ENCODE results near the gene CD101.
A peak's percentile ranks its signal among the peaks of the same experiment; 100 is the strongest.

CD101 gene

DNA sequence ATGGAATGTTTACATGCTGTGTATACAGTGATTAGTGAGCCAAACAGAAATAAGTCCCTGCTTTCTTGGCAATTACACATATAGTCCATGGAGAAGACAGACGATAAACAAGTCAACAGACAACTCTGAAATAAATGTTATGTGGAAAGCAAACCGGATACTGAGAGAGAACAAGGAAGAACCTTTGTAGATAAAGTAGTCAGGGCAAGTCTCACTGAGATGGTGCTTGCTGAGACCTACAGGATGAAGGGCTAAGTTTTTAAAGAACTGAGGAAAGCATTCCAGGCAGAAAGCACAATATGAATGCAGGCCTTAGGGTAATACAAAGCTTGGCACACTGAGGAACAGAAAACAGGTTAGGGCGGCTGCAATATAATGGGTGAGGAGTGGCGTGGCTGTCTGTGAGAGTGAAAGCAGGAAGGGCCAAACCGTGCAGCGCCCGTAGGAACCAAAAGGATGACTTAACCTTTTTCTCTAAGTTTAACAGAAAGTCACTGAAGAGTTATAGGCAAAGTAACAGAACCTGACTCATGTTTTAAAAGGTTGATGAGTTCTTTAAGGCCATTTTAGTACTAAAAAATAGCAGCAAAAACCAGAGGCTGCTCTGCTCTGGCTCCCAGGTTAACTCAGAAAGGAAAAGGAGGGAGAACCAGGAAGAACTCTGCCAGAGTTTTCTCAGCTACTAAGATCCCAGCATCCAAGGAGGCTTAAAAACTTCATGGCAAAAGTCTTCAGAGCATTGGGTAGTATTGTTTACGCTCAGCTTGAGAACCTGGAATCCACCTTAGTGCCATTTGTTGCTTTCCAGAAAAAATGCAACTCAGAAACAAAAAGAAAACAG is 49.9 kb downstream of the CD101 start:
- no peak for DNase-seq (ENCODE audit: low read depth)

DNA sequence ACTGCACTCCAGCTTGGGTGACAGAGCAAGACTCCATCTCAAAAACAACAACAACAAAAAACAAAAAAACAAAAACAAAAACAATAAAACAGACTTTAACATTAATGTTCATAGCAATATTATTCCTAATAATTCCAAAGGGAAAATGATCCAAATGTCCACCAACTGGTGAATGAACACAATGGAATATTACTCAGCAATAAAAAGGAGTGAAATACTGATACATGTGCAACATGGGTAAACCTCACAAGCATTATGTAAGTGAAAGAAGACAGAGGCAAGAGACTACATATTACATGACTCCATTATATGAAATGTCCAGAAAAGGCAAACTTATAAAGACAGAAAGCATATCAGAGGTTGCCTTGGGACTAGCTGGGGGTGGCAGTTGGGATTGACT is 52.5 kb downstream of the CD101 start:
- DNase-seq (ENCODE audit: low read depth), result no peak

DNA sequence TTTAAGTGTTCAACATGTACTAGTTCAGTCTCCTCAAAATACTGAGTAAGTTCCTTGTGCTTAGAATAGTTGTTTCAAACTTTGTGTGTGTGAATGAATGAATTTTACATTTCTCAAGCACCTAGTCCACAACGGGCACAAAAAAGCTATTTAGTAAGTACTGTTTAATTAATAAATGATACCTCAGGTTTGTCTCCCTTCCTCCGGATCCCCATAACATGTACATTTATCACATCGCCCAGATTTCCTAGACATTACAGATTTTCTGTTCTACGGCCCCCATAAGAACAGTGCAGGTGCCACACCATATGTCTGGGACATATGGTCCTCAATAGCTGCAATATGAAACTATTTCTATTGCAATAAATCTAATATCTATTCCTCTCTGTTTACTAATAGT is 57.2 kb downstream of the CD101 start:
- no peak for DNase-seq (ENCODE audit: low read depth)

DNA sequence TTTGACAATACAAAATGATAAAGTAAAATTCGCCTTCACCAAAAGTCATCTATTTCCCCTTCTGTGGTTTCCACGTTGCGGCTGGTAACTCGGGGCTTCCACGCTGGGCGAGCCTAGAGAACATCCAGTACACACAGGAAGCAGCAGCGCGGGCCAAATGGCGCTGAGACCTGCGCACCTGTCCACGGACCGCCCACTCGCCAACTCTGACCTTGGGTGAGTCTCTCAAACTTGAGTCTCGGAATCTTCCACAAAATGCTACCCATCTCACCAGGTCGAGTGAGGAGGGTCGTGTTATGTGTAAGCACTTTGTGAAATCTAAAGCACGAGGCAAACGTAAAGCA is 57.7 kb downstream of the CD101 start:
- DNase-seq (ENCODE audit: low read depth), result no peak

DNA sequence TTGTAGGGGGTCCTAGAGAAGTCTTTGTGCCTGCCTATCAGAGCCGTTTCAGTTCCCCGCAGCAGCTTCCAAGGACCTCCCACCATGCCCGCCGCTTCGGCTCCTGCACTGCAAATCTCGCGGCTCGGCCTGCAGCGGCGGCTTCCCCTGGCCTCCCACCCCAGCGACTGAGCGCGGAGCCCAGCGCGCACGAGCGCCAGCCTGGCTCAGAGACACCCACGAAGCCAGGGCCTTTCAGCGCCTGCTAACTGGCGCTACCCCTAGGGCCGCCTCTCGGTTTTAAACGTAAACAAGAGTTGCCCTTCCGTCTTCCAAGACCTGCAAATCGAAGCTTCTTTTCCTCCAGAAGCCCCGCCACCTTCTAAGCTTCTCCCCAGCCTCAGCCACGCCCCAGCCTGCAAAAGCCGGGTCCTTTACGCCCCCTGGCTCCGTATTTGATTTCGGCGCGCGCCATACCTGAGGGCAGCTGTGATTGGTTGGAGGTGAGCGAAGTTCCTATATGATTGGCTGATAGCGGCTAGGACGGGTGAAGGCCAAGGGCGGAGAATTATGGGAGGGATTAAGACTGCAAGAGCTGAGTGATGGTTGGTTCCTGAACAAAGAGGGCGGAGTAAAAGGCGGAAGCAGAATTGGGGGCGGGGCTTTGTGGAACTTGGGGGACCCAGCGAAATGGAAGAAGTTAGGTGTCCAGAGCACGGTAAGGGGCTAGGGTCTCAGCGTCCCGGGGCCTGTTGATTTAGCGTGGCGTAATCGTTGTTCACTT is 58.3 kb downstream of the CD101 start, which contains the start of gene TTF2:
Gene TTF2, plus strand, starts transcription at position 649 of the 763 bp plus-strand sequence. Its CDS starts 21 bp downstream, at position 670.
- DNase-seq (ENCODE audit: low read depth), result peak; percentile 99

DNA sequence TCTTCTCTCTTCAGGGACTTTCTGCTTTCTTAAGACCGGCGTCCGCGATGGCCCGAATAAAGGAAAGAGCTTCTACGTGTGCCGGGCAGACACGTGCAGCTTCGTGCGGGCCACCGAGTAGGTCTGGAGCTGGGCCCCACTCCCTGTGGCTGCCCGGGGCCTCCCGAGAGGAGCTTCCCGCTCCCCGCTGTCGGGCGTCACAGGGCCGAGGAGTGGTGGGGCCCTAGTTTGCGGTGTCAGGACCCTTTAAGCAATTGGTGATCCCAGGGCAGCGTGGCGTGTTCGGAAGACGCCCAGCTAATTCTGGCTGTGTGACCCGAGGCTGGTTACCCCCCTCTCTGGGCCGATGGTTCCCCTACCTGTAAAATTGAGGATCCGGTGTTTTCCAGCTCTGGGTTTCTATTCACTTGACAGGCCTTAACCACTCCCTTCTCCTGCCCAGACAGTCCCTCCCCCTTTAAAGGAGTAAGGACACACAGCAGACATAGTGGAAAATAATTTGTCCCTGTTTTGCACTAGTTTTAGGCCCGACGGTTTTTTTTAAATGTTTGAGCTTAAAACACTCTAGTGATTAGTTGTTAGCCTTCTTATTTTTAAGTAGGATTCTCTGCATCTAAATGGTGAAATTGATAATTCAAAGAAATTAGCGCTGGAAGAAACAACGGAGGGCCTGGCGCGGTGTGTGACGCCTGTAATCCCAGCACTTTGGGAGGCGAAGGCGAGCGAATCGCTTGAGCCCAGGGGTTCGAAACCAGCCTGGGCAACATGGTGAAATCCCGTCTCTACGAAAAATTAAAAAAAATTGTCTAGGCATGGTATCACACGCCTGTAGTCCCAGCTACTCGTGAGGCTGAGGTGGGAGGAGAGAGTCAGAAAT is 59.1 kb downstream of the CD101 start:
- peak; percentile 63 for DNase-seq (ENCODE audit: low read depth)

DNA sequence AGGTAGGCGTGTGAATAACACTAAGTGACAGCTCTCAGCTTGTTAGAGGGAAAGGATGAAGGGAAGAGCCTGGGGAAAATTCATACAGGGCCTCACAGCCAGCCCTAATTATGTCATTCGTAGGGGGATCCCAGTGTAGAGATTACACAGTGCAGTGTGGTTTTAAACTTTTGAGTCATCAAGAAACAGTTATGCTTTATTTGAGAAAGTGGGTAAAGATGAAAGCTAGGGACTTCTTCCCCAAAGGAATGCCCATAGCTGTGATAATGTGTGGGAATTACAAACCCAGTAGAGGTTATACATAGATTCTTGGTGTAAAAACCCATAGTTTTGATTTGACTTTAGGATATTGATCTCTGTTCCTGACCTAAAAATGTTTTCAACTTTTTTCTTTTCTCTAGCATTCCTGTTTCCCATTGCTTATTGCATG is 60.4 kb downstream of the CD101 start:
- peak; percentile 87 for DNase-seq (ENCODE audit: low read depth)

DNA sequence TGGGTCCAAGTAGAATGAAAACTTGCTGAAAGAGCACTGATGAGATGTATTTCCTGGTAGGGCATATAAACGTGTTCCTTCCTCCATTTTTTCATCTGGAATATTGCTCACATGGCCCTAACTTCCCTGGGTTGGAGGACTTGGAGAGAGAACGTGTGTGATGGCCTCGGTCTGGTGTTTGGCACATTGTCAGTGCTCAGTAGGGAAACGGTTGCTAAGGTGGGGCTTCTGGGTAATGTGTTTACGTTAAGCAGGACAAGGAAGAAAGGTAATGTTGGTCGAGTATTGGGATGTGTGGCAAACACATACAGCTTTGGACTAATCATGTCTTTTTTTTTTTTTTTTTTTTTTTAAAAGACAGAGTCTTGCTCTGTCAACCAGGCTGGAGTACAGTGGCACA is 64.8 kb downstream of the CD101 start:
- DNase-seq (ENCODE audit: low read depth), result no peak

DNA sequence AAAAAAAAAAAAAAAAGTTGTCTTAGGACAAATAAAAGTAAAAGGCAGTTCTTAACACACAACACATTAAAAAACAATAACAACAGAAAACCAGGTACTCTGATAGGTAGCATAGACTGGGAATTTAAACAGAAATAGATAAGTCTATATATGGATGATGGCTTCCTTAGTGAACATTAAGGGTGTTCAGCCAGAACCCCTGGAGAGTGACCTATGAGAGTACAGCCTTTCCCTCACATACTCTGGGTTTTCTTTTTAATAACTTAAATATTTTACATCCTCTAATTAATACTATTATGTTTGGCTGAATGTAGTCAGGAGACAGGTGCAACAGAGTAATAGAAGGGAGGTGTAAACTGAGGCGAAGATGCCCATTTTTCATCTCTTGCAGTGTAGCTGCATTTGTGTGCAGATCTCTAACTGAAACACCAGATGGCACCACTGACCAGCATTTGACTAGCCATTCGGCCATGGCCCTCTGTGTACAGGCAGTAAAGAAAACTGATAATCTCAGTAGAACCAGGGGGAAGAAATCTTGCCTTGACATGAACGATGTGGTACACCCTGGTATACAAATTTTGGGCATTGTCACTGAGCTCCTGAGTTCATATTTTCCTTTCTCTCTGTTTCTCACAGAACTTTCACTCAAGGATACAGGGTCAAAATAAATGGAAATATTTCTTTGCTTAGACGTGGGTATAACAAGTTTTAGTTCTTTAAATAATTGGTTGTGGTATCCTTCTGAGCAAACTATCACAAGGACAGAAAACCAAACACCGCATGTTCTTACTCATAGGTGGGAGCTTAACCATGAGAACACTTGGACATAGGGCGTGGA is 66.2 kb downstream of the CD101 start:
- DNase-seq (ENCODE audit: low read depth), result peak; percentile 62

DNA sequence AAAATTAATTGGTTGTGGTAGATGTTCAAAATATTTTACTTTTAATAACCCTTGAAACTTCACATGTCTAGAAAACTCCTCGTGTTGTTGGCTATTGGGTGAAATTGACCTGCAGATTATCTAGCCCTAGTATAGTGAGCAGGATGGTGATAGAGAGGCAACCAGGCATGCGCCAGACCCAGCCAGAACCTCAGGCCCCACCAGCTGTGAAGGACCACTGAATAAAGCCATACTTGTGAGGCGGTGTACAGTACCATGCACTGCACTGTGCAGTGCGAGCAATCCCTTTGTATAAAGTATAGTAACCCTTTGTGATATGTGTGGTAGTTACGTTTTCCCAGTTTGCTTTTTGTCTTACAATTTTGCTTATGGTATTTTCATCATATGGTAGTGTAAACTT is 67.0 kb downstream of the CD101 start:
- DNase-seq (ENCODE audit: low read depth), result no peak

DNA sequence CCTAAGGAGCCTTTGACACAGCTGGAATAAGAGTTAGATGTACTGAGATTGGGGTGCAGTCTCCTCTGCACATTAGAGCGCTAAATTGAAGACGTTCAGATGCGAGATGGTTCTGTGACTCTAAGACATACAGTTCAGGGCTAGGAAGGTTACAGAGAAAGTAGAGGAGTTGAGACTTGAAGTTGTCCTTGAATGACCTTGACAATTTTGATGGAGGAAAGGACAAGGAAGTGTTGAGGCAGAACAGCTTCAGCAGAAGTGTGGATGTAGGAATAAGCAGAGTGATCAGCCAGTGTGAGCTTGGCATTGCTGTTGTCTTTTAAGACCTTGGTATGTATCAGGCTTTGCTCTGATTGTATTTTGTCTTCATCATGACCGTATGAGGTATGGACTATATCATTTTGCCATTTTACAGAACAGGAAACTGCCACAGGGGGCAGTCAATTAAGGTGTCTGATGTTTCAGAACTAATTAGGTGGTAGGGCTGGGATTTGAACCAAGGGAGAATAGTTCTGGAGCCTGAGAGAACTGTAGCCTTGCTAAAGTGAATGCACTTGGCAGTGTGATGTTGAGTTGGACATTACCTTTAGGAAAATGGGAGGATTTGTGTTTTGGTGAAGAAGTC is 67.8 kb downstream of the CD101 start:
- no peak for DNase-seq (ENCODE audit: low read depth)

DNA sequence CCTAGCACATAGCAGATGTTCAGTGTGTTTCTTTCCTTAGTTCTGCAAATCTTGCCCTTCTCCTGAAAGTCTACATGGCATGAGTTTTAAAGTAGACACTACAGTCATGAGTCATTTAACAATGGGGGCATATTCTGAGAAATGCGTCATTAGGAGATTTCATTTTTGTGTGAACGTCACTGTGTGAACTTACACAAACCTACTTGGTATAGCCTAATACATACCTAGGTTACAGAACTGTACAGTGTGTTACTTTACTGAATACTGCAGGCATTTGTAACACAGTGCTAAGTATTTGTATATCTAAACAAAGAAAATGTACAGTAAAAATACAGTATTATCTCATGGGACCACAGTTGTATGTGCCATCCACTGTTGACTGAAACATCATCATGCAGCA is 68.6 kb downstream of the CD101 start:
- peak; percentile 39 for DNase-seq (ENCODE audit: low read depth)

DNA sequence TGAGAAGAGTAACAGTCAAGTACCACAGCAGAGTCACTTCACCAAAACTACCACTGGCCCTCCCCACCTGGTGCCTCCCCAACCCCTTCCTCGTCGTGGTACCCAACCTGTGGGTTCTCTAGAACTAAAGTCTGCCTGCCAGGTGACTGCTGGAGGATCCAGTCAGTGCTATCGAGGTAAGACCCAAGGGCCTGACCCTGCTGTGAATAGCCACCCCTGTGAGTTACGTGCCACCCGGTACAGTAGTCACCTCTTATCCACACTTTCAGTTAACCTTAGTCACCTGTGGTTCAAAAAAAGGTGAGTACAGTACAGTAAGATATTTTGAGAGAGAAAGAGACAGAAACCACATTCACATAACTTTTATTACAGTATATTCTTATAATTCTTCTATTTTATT is 75.1 kb downstream of the CD101 start:
- no peak for DNase-seq (ENCODE audit: low read depth)

DNA sequence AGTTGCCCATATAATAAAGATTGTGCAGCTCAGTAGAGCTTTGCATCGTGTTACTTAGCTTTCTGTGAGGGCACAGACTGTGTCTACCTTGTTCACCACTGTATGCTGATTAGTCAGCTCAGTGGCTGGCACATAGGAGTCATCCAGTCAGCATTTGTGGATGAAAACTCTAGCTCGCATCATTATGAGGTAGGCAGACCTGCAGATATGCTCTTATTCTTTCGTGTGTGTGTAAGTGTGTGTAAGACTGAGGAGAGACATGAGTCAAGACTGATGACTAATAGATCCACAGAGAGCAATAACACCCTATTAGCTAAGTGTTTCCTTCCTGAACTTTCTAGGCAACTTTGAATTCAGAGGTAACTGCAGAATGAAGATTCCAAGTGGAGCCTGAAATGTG is 75.7 kb downstream of the CD101 start:
- DNase-seq (ENCODE audit: low read depth), result peak; percentile 96

DNA sequence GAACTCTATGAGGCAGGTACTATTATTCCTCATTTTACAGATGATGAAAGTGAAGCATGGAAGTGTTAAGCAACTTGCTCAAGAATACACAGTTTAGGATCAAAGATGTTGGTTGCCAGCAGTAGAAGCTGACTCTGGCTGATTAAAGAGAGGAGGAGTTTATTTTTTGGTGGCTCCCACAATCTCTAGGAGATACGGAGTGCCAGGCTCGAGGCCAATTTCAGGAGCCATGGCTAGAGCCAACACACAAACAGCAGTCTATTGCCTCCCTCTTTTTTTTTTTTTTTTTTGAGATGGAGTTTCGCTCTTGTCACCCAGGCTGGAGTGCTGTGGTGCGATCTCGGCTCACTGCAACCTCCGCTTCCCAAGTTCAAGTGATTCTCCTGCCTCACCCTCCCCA is 78.2 kb downstream of the CD101 start:
- no peak for DNase-seq (ENCODE audit: low read depth)

DNA sequence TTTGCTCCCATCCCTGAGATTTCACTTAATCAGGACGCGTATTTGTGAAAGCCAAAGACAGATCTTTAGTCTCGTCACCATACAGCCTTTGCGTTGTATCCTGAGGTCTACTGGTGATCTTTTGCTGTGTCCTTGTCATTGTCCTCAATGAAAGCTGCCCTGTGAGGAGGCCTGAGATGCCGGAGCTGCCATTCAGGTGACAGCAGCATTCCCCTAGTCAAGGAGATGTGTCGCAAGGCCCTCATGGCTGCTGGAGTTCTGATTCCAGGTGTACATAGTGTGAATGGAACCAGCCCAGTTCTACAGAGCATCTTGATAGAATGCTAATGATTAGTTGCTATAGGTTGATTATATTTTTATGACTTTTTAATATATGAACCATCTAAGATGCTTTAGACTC is 82.7 kb downstream of the CD101 start:
- DNase-seq (ENCODE audit: low read depth), result no peak
